A172 (cell line): Measurements from ENCODE around the gene ATXN7L2. TPM values are rescaled to one million over a fixed set of nuclear protein-coding genes. Genes with fewer than 3 reads are reported as not detected.

ENCODE experiments used
- DNase-seq: peaks from one replicate; pipeline ENCODE4 v3.0.0-alpha.2; 2015; ENCODE audit warnings: low spot score
- total RNA-seq: library from RNA; depleted of rRNA; stranded (reverse); fragments of >200 nt; shearing (Covaris generic); gene quantifications from 2 replicates; pipeline ENCODE4 v1.2.3, GENCODE V29; 2014

ATXN7L2 gene
- total RNA-seq, 1 experiment from 2014 or later, result 5.4 TPM

GRCh38 chr1:109523706-109524105 lies 40.0 kb downstream of the ATXN7L2 start:
- no peak for DNase-seq

DNA sequence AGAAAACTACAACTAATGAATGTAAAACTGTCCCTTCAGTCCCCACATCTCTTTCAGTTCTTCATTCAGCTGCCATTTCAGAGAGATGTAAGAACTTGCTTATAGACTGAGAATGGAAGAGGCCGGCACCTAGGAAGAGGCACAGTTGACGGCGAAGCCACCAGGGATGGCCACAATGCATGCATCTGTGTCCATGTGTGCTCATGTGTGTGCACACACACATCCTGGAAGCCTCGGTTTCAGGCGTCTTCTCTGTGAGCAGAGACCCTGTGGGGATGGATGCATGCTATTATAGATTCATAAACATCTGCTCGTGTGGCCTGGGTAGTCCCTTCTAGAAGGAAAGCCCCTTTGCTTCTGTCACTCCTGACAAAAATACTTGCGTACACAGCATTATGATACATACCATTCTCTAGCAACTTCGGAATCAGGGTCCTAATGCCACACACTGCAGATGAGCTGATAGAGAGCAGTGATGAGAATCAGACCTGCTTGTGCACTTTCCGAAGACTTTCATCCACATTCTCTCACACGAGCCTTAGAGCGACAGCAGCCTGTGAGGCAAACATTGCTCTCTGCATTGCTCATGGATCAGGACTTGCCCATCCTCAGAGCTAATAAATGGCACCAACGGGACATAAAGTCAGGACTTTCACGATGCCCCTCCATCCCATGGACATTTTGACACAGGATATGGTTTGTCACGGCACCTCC lies 43.5 kb downstream of the ATXN7L2 start:
- no peak for DNase-seq

DNA sequence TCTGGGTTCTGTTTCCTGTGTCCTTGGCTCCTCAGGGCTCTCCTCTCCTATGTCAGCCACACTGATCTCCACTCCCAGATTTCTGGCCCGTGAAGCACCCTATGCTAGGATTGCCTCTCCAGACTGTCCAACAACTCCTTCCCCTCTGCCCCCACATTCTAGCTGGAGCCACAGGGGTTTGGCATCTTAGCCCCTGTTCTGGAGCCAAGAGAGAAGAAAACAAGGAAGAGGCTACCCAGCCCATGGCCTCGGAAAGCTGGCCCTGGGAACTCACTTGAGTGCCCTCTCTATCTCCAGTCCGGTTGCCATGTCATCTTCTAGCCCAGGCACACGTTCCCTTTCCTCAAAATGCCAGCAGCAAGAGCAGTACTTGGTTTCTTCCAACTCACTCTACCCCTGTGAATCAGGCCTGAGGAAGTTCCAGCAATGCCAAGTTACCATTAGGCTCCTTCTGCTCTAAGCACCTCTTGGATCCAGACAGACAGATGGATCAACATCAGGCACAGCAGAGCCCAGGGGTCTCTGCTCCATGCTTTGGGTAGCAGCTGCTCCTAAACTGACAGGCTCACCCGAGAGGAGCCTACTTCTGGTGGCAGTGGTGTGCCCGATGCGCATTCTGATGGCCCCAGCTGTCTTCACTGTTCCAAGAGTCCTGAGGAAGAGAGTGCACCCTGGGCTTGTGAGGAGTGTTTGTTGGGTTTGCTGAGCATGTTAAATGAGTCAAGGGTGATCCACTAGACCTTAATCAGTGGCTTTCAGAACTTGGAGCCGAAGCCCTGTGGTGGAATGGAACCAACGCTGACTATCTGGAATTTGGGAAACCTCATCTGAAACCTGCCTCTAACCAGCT lies 44.4 kb downstream of the ATXN7L2 start:
- DNase-seq, result no peak

DNA sequence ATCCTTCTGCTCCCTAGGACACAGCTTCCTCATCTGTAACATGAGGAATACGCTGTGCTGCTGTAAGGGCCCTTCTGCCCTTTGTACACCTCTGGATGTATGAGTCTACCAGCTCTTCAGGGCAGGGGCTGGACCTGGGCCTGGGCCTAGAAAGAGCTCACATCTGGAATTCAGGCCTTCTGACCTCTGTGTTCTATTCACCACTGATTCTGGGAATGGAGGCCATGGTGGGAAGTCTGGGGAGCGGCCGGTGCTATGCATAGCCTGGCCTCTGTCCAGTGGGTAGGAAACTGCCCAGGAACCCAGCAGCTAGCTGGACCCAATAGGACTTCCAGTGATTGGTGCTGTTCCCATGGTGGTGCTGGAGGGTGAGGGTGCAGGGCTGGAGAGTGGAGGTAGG lies 45.0 kb downstream of the ATXN7L2 start:
- DNase-seq, result no peak

- DNase-seq, result no peak
Observed at GRCh38 chr1:109529881-109530456, 46.3 kb downstream of the ATXN7L2 start.

GRCh38 chr1:109530457-109531087 lies 46.9 kb downstream of the ATXN7L2 start:
- no peak for DNase-seq

GRCh38 chr1:109531380-109531779 lies 47.7 kb downstream of the ATXN7L2 start:
- no peak for DNase-seq

GRCh38 chr1:109531826-109532364 lies 48.2 kb downstream of the ATXN7L2 start:
- no peak for DNase-seq

DNA sequence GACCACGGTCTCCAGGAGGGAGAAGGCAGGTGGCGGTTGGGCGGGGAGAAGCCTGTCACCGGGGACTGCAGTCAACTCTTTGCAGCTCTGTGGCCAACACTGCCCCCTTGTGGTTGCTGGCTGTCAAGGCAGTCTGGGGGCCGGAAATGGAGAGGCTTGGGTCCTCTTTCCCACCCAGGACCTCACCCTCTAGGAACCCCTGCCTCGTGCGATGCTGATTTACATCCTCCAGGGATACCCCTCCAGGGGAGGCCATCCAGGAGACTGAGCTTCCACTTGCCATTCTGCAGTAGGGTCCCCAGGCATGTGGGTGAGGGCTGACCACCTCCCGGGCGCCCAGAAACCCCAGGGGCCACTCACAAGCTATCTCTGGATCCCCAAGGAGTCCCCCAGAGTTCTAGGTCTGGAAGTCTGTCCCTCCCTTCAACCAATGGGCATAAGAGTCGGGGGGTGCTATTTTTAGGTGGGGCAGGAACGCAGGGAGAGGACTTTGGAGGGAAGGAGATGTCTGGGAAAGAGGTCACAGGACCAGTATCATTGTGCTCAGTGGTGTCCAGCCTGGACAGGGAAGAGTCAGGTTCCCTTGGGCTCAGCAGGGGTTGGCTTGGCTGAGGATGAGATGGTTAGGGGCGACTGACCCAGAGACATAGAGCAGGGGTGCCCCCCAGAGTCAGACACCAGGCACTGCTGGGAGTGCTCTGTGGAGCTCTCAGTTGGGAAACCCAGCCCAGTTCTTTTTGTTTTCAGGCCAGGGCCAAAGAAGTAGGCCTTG lies 48.8 kb downstream of the ATXN7L2 start:
- DNase-seq, result peak; percentile 69

DNA sequence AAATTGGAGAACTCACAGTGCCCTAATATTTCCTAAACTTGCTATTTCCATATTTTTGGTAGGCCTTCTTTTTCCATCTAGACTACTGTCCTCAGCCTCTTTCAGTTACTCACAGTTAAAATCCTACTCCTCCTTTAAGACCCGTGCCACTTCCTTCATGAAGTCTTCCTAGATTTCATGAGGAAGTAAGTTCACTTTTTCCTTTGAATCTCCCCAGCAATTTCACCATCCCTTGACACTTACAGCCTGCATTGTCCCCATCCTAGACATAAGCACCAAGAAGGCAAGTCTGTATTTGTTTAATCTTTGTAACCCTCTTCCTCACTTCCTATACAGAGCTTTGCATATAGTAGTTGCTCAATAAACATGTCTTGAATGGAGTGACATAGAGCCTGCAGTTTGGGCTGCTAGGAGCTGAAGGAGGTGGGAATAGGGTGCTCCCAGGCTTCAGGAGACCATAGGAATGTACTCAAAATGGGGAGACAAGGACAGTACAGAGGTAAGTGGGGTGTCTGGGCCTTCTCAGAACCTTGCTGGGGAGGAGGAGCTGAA lies 50.7 kb downstream of the ATXN7L2 start:
- no peak for DNase-seq

GRCh38 chr1:109535481-109535880 lies 51.8 kb downstream of the ATXN7L2 start:
- no peak for DNase-seq

- DNase-seq, result no peak
Observed at GRCh38 chr1:109535971-109536491, 52.3 kb downstream of the ATXN7L2 start.

GRCh38 chr1:109537450-109538178 lies 53.9 kb downstream of the ATXN7L2 start:
- DNase-seq, result no peak

- no peak for DNase-seq
Observed at GRCh38 chr1:109538827-109539555, 55.3 kb downstream of the ATXN7L2 start.

DNA sequence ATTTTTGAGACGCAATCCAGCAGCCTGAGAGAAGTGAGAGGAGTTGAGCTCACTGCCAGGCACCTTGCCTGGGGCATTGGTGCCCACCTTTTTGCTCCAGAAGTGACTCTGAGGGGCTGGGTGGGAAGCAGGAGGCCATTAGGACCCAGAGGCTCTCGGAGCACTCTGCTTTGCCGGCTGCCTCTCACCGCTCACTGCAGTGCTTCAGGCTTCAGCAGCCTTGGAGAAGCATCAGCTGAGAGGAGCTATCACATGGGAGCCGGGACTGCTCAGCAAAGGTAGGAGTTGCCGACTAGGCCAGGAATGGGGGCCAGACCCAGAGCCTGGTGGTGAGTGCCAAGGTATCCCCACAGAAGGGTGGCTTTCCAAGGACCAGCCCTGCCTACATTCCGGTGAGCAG lies 56.0 kb downstream of the ATXN7L2 start, which contains the start of gene GPR61:
Gene GPR61, plus strand, starts transcription at position 197 of the 400 bp plus-strand sequence. CDS start 3,151 bp downstream, outside the sequence.
- no peak for DNase-seq

GRCh38 chr1:109541102-109541501 lies 57.4 kb downstream of the ATXN7L2 start:
- no peak for DNase-seq
